ENCODE data around the gene RETREG3.
"Not testable (repeated sequence)": the region's sequence is repeated elsewhere in the genome, so short reads cannot be mapped to it uniquely, and the experiment has no call there.

RETREG3 gene, protein sequence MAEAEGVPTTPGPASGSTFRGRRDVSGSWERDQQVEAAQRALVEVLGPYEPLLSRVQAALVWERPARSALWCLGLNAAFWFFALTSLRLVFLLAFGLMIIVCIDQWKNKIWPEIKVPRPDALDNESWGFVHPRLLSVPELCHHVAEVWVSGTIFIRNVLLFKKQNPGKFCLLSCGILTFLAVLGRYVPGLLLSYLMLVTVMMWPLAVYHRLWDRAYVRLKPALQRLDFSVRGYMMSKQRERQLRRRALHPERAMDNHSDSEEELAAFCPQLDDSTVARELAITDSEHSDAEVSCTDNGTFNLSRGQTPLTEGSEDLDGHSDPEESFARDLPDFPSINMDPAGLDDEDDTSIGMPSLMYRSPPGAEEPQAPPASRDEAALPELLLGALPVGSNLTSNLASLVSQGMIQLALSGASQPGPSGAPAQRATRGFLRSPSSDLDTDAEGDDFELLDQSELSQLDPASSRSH

DNA sequence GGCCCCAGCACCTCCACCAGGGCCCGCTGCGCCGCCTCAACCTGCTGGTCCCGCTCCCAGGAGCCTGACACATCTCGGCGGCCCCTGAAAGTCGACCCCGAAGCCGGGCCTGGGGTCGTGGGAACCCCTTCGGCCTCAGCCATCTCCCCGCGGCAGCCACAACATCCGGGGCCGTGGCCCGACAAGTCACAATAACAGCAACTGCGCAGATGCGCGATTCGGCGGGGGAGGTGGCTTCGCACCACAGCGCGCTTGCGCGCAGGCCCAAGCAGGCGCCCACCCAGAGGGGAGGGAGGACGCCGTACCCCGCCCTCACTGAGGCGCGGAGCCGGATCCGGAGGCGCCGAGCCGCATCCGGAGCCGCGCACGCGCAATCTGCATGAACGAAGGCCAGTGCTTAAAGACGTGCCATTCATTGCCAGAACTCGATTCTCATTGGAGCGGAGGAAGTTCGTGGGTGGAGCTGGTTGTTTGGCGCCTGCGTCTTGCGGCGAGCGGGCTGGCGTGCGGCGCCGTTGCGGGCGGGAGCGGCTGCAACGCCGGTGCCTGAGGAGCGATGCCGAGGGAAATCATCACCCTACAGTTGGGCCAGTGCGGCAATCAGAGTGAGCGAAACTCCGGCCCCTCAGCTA lies at the start of gene RETREG3, which contains the start of gene TUBG1:
Gene RETREG3, minus strand, starts transcription at position 193 of the 632 bp plus-strand sequence. Its CDS starts 50 bp downstream, at position 143.
Gene TUBG1, plus strand, starts transcription at position 502 of the 632 bp plus-strand sequence. Its CDS starts 55 bp downstream, at position 557.
- DNase-seq (ENCODE audit: low read depth in 2 of 3, low spot score in 2 of 3), result peak; percentile 86 to 100 (median 95)

DNA sequence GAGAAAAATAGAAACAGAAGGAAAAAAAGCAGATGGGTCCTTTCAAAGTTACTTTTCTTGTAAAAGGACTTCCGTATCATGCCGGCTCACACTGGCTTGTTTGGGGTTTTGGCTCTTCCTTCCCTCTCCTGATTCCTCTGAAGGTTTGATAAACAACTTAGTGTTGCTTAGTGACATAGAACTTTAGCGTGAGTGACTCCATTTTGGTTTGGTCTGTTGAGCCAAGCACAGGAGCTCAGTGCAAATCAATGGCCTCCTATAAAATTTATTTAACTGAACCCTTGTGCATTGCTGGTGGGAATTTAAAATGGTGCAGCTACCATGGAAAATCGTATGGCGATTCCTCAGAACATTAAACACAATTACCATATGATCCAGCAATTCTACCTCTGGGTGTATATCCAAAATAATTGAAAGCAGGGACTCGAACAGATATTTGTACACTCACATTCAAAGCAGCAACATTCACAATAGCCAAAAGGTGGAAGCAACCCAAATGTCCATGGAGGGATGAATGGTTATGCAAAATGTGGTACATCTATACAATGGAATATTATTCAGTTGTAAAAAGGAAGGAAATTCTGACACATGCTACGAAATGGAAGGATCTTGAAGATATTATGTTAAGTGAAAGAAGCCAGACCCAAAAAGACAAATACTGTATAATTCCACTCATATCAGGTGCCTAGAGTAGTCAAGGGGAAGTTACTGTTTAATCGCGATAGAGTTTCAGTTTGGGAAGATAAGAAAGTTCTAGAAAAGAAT lies 48.8 kb upstream of the RETREG3 start:
- DNase-seq (ENCODE audit: low read depth in 2 of 3, low spot score in 2 of 3), result no peak

GRCh38 chr17:42655528-42655927 lies 46.4 kb upstream of the RETREG3 start:
- DNase-seq (ENCODE audit: low read depth in 2 of 3, low spot score in 2 of 3), result no peak

GRCh38 chr17:42653179-42654124 lies 44.3 kb upstream of the RETREG3 start:
- DNase-seq (ENCODE audit: low read depth in 2 of 3, low spot score in 2 of 3), result no peak

- no peak for DNase-seq (ENCODE audit: low read depth in 2 of 3, low spot score in 2 of 3)
Measured at GRCh38 chr17:42651392-42651791, 42.2 kb upstream of the RETREG3 start.

GRCh38 chr17:42647778-42648177 lies 38.6 kb upstream of the RETREG3 start:
- no peak for DNase-seq (ENCODE audit: low read depth in 2 of 3, low spot score in 2 of 3)

DNA sequence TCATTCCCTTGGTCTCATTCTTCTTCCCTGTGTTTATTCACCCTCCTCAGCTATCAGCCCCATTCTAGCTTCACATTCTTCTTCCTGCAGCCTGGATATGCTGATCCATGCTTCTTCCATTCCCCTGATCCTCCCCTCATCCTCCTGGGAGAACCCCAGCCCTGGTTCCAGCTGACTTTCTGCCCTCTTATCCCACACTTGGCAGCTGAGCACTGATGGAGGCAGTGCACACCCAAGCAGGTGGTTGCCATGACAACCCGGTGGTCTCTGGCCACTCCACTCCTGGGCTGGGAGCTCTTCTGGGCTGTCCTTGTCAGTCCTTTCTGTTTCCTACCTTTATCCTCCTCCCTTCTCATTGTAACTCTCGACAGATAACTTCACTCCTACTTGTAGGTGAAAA lies 33.2 kb upstream of the RETREG3 start:
- DNase-seq (ENCODE audit: low read depth in 2 of 3, low spot score in 2 of 3), result no peak

DNA sequence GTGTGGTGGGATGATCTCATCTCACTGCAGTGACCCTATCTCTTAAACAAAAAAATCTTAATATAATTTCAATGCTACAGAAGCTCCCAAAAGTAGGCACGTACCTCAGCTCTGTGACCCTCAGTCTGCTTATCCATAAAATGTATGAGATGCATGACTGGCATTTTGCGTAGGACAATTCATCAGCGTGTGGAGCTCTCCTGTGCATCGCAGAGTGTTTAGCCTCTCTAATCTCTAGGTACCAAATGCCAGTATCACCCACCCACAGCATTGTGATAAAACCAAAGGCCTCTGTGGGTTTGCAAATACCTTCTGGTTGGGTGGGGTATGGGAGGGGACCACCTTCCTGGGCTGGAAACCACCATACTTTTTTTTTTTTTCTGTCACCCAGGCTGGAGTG lies 30.9 kb upstream of the RETREG3 start:
- DNase-seq (ENCODE audit: low read depth in 2 of 3, low spot score in 2 of 3), result no peak

DNA sequence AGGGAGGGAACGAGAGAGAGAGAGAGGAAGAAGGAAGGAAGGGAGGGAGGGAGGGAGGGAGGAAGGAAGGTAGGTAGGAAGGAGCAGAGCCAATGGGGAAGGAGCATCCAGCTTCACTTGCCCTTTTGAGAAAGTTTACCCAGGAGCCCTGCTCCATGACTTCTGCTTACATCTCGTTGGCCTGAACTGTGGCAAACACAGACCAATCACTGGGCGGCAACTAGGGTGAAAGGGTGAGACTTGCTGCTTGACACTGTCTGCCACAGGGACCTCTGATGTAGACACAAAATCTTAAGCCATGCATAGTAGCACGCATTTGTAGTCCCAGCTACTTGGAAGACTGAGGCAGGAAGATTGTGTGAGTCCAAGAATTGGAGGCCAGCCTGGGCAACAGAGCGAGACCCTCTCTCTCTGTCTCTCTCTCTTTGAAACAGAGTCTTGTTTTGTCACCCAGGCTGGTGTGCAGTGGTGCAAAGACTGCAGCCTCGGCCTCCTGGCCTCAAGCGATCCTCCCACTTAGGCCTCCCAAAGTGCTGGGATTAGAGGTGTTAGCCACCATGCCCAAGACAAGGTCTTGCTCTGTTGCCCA lies 30.4 kb upstream of the RETREG3 start:
- no peak for DNase-seq (ENCODE audit: low read depth in 2 of 3, low spot score in 2 of 3)

- DNase-seq (ENCODE audit: low read depth in 2 of 3, low spot score in 2 of 3), result no peak
Measured at GRCh38 chr17:42632949-42633444, 23.8 kb upstream of the RETREG3 start.

DNA sequence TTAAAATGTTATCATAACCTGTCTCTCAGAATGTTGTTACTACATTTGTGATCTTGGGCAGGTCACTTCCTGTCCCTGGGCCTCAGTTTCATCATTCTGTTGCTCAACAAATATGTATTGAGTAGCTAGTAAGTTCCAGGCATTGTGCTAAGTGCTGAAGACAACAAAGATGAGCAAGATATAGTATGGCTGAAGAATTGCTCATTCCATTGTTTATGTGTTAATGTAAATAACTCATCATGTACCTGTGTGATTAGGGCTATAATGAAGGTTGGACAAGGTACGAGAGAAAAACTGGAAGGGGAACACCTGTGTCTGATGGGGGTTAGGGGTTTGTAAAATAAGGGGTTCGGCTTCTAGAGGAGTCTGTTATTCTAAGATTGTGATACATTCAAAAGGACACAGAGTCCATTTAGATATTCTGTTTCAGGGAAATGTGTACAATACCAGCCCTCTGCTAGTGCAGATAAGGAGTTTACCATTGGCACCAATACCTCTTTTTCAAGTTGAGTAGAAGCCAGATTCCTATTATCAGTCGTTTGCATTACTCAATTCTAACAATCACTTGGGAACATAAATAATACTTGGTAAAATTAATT lies 20.3 kb upstream of the RETREG3 start:
- DNase-seq (ENCODE audit: low read depth in 2 of 3, low spot score in 2 of 3), result no peak

GRCh38 chr17:42627032-42627764 lies 18.0 kb upstream of the RETREG3 start:
- DNase-seq (ENCODE audit: low read depth in 2 of 3, low spot score in 2 of 3), result not testable (repeated sequence)

DNA sequence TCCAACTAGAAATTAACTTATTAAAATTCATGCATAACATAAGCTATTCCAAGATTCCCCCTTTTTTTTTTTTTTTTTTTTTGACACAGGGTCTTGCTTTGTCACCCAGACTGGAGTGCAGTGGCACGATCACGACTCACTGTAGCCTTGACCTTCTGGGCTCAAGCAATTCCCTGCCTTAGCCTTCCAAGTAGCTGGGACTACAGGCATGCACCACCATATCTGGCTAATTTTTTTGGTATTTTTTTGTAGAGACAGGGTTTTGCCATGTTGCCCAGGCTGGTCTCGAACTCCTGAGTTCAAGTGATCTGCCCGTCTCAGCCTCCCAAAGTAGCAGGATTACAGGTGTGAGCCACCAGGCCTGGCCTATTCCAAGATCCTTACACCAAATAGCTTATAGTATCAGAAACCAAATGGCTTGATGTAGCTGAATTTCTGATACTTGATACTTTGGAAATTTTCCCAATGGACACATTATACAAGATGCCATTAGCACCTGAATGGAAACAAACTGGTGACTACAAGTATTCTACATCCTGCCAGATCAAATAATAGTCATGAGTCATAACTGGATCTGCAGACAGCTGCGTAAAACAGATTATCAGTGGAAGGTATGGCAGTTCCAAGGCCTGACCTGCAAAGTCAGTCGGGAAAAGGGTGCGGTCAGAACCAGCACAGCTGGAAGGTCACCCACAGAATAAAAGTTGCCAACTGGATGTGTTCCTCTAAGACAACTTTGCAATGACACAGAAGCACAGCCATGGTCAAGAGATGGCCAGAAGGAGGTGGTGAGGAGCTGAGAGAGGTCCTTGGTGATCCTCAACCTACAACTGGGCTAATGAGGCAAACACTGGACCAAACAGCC lies 14.8 kb upstream of the RETREG3 start:
- DNase-seq (ENCODE audit: low read depth in 2 of 3, low spot score in 2 of 3), result no peak

DNA sequence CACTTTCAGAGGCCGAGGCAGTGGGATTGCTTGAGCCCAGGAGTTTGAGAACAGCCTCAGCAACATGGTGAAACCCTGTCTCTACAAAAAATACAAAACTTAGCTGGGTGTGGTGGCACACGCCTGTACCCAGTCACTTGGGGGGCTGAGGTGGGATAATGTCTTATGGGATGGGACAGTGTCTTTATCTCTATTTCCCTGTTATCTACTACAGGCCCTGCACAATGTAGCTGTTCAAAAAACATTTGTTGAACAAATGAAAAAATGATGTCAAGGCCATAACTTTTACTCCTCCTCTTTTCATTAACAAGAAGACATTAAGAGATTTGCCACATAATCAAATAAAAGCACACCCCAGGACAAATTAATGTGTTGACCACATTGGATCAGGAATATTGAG lies 14.1 kb upstream of the RETREG3 start:
- no peak for DNase-seq (ENCODE audit: low read depth in 2 of 3, low spot score in 2 of 3)

GRCh38 chr17:42621987-42622386 lies 12.8 kb upstream of the RETREG3 start:
- not testable (repeated sequence) for DNase-seq (ENCODE audit: low read depth in 2 of 3, low spot score in 2 of 3)

GRCh38 chr17:42618442-42619150 lies 9.4 kb upstream of the RETREG3 start:
- no peak for DNase-seq (ENCODE audit: low read depth in 2 of 3, low spot score in 2 of 3)

GRCh38 chr17:42617956-42618431 lies 8.8 kb upstream of the RETREG3 start:
- no peak for DNase-seq (ENCODE audit: low read depth in 2 of 3, low spot score in 2 of 3)
